ENCODE data around the gene PLA2G6. TPM values are rescaled to one million over a fixed set of nuclear protein-coding genes. Genes with fewer than 3 reads are reported as not detected.

The PLA2G6 gene
- total RNA-seq, 1 donor: 12.3 TPM

DNA sequence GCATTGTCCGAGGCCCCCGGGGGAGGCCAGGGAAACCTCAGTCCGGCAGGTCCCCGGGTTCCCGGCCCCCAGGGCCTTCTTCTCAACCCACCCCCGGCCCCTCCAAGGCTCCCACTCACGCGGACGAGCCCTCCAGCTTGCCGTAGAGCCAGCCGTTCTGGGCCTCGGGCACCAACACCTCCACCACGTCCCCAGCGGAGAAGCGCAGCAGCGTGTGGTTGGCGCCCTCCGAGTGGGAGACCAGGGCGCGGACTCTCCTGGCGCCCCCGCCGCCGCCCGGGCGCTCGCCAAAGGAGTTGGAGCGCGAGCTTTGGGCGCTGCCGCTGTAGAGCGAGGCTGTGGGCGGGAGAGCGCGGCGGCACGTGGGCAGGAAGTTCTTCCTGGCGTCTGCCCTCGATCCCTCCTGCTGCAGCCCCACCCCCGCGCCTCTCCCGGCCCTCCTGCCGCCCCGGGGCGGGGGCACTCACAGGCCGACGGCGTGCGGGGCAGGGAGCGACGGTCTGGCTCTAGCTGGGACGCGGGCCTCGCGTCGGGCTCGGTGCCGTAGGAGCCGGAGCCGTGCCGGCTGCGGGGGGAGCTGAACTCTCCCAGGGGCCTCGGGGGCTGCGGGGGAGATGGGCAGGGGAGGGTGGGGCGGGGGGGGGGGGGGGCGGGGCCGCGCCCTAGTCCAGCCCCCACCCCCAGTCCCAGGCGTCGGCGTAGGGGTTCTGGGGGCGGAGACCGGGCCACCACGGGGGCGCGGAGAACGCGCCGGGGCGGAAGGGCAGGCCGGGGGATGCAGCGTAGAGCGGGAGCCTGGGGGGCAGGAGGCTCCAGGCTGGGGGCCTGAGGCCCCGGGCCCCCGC lies 92.8 kb downstream of the PLA2G6 start:
- TF ChIP-seq, protein P1, sequence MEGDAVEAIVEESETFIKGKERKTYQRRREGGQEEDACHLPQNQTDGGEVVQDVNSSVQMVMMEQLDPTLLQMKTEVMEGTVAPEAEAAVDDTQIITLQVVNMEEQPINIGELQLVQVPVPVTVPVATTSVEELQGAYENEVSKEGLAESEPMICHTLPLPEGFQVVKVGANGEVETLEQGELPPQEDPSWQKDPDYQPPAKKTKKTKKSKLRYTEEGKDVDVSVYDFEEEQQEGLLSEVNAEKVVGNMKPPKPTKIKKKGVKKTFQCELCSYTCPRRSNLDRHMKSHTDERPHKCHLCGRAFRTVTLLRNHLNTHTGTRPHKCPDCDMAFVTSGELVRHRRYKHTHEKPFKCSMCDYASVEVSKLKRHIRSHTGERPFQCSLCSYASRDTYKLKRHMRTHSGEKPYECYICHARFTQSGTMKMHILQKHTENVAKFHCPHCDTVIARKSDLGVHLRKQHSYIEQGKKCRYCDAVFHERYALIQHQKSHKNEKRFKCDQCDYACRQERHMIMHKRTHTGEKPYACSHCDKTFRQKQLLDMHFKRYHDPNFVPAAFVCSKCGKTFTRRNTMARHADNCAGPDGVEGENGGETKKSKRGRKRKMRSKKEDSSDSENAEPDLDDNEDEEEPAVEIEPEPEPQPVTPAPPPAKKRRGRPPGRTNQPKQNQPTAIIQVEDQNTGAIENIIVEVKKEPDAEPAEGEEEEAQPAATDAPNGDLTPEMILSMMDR (IDR thresholded peaks at IDR 0.05; ENCODE audit: insufficient read depth, low read length): no peak
- H3K4me3 ChIP-seq (ENCODE audit: low read depth, low read length): peak overlapping the region; percentile 51
- DNase-seq (ENCODE audit: low read depth): peak; percentile 34

DNA sequence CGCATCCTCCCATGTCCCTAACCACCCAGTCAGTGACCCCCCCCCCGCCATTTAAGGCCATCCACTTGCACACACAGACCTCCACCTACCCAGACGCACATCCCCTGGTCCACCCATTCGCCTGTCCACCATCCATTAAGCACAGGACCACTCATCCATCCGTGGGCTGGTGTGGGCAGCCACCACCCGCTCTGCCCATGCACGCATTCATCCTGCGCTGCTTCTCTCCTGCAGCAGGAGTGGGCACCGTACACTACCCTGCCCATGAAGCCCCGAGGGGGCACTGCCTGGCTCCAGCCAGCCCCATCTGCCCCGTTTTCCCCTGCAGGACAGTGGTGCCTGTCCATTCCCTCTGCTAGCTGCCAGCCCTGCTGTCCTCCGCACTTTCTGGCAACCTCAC lies 93.8 kb downstream of the PLA2G6 start:
- TF ChIP-seq, protein P1 (IDR thresholded peaks at IDR 0.05; ENCODE audit: insufficient read depth, low read length): no peak
- no peak for DNase-seq (ENCODE audit: low read depth)
- H3K4me3 ChIP-seq (ENCODE audit: low read depth, low read length): no peak overlapping the region

DNA sequence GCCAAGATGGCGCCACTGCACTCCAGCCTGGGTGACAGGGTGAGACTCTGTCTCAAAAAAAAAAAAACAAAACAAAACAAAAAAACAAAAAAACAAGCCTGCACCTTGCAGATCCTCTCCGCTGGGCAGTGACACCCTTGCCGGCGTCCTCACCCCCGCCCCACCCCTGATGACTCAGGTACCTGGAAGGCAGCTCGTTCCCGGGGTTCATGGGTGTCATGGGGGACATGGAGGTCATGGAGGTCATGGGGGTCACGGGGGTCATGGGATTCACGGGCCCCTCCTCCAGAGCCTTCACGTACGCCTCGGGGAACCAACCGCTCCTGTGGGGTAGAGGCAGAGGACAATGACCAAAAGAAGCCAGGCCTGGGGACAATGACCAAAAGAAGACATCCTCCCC lies 94.7 kb downstream of the PLA2G6 start:
- TF ChIP-seq, protein P1 (IDR thresholded peaks at IDR 0.05; ENCODE audit: insufficient read depth, low read length): no peak
- DNase-seq (ENCODE audit: low read depth): no peak
- H3K4me3 ChIP-seq (ENCODE audit: low read depth, low read length): no peak overlapping the region

DNA sequence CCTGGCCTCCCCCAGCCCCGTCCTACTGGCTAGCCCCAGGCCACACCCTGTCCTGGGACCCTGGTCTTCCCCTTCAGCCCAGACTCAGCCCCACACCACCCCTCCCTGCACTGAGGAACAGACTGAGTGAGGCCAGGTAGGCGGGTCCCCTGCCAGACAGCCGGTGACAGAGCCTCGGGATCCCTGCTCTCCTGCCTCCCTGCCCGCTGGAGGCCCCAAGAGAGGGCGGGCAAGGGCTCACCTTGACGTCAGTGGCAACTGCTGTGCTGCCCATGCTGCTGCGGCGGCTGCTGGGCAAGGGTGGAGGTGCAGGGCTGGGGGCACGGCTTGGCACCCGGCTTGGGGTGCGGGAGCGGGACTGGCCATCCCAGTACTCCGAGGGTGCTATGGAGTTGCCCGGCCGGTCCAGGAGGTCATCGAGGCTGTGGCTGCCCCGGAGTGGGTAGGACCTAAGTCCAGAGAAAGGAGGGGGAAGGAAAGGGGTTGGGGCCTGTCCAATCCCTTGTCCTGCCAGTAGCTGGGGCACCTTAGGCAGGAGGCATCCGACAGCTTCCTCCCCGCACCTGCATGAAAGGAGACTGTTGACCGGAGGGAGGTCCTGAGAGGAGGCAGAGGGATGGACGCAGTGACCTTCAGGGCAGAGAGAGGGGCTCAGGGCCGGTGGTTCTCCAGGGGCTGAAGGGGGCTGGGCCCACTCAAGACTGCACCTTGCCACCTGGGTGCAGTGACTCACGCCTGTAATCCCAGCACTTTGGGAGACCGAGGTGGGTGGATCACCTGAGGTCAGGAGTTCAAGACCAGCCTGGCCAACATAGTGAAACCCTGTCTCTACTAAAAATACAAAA lies 95.4 kb downstream of the PLA2G6 start:
- TF ChIP-seq, protein P1 (IDR thresholded peaks at IDR 0.05; ENCODE audit: insufficient read depth, low read length): no peak
- H3K4me3 ChIP-seq (ENCODE audit: low read depth, low read length): no peak overlapping the region
- no peak for DNase-seq (ENCODE audit: low read depth)

DNA sequence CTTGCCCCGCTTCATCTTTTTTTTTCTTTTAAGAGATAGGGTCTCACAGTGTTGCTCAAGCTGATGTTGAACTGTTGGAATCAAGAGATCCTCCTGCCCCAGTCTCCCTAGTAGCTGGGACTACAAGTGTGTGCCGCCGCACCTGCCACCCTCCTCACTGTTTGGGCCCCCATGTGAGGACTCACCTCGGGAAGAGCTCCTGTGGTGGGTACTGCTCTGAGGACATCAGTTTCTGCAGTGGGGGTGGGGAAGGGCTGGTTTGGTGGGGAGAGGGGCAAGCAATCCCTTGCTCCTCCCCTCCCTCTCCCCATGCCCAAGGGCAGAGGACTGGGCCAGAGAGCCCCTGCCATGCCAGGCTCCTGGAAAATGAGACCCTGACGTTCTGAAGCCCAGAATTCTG lies 96.1 kb downstream of the PLA2G6 start:
- TF ChIP-seq, protein P1 (IDR thresholded peaks at IDR 0.05; ENCODE audit: insufficient read depth, low read length): no peak
- no peak for DNase-seq (ENCODE audit: low read depth)
- H3K4me3 ChIP-seq (ENCODE audit: low read depth, low read length): no peak overlapping the region

DNA sequence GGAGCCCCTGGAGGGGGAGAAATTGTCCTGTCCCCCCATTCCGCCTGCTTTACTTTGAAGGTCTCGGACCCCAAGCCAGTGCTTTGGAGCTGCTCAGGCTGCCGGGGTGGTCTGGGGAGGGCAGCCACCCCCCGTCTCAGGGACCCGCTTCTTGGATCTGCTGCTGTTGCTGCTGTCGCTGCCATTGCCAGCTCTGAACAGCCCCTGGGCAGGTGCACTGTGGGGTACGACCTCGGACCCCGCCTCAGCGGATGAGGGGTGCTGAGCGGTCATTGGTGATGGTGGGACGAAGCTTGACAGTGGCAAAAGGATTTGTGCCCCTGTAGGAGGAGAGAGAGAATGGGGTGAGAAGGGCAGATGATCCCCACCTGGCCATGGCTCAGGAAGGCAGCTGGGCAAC lies 96.6 kb downstream of the PLA2G6 start:
- H3K4me3 ChIP-seq (ENCODE audit: low read depth, low read length): no peak overlapping the region
- TF ChIP-seq, protein P1 (IDR thresholded peaks at IDR 0.05; ENCODE audit: insufficient read depth, low read length): no peak
- no peak for DNase-seq (ENCODE audit: low read depth)
